Tibial nerve (tissue), 4 donors: Measurements from ENCODE around the gene GNB1L.

ENCODE experiments used
- CTCF ChIP-seq, 5 experiments: fragments of 200-600 bp in 3 of 5; fragments of 450-650 bp in 2 of 5; sonication (generic) in 3 of 5; IDR thresholded peaks; one replicate each; pipeline ENCODE4 v1.5.1; 2016 to 2019; ENCODE audit warnings: antibody characterized with exemption in 5 of 5, mild to moderate bottlenecking in 3 of 5, moderate library complexity in 2 of 5
- EP300 ChIP-seq, 2 donors: sonication (generic); formaldehyde crosslinking; IDR thresholded peaks; one replicate each; pipeline ENCODE4 v1.6.1; 2017; ENCODE audit warnings: antibody characterized with exemption in 2 of 2, mild to moderate bottlenecking in 1 of 2
- POLR2A ChIP-seq, 2 donors: fragments of 450-650 bp; IDR thresholded peaks; one replicate each; pipeline ENCODE4 v1.6.1; 2017; ENCODE audit warnings: antibody characterized with exemption in 2 of 2, mild to moderate bottlenecking in 2 of 2, moderate library complexity in 2 of 2

- no peak for TF ChIP-seq POLR2A (IDR thresholded peaks at IDR 0.05)
- no peak for TF ChIP-seq CTCF (IDR thresholded peaks at IDR 0.05)
- no peak for TF ChIP-seq EP300 (IDR thresholded peaks at IDR 0.05)
These were observed 31.3 kb downstream of the GNB1L start for GRCh38 chr22:19823191-19823901.
